Limb (tissue), 2 donors: Measurements from ENCODE around the gene ALPL.

Source experiments
- DNase-seq, 2 donors: peaks; one replicate each; pipeline ENCODE4 v3.0.0-alpha.2; 2016; ENCODE audit errors: extremely low spot score in 2 of 2

ALPL gene

DNA sequence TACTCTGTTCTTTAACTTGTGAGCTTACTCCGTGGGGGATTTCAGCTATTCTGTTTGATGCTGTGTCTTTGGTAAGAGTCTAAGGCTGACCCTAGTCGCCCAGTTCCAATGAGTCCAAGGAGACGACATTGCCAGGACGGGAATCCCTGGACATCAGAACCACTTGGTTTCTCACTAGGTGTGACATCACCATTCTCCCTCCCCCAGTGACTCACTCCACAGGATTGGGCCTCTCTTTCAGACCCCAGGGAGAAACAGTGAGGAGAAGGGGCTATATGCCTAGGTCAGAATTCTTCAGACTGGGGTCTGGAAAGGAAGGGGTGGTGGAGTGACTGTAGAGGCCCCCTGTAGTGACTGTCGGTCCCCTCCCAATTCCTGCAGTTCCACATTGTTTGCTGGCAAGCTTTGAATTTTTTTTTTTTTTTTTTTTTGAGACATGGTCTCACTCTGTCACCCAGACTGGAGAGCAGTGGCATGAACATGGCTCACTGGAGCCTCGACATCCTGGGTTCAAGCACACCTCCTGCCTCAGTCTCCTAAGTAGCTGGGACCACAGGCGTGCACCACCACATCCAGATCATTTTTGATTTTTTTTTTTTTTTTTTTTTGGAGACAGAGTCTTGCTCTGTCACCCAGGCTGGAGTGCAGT lies 21.3 kb downstream of the ALPL start:
- no peak for DNase-seq

DNA sequence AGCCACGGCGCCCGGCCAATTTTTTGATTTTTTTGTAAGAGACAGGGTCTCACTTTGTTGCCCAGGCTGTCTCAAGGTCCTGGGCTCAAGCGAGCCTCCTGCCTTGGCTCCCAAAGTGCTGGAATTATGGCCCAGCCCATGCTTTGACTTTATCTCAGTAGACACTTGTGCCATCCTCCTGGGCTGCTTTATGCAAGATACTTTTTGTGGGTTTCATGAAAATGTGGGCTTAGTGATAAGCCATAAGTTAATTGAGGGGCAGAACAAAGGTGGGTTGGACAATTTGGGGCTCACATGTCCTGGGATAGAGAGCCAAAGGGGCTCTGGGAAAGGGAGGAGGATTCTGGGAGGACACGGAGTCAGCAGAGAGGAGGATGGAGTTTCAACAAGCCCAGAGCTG lies 22.0 kb downstream of the ALPL start:
- no peak for DNase-seq

DNA sequence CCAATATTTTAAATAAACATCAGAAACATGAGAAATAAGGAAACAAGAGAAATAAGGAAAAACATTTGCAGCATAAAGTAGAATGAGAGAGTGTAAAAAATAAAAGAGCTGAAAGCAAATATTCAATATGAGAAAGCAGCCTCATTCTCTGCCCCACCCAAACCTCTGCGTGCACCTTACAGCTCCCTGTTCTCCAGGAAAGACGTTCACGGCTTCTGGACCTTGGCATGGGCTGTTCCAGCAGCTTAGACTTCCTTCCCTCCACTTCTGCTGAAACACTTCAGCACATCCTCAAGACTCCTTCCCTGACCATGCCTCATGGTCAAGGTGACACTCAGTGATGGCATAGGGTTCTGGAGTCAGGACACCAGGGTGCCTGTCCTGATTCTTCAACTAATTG lies 23.3 kb downstream of the ALPL start:
- no peak for DNase-seq

DNA sequence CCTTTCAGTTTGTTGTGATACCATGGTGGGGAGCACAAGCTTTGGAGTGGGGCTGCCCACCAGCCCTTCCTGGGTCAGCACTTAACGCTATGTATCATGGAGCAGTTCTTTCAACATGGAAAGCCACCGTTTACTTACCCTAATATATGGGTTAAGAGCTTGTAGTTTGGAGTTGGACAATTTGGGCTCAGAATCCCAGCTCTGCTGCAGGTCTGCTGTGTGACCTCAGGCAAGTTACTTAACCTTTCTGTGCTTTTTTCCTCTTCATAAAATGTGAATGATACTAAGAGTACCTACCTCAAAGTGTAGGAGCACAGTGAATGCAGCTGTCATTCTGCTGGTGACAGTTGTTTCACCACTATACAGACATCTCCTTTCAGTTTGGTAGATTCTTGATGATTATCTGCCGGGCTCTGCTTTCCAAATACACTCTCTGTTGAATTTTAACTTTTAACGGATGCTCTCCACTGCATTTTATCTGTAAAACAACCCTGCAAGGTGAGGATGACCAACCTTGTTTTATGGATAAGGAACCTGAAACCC lies 23.8 kb downstream of the ALPL start:
- no peak for DNase-seq

DNA sequence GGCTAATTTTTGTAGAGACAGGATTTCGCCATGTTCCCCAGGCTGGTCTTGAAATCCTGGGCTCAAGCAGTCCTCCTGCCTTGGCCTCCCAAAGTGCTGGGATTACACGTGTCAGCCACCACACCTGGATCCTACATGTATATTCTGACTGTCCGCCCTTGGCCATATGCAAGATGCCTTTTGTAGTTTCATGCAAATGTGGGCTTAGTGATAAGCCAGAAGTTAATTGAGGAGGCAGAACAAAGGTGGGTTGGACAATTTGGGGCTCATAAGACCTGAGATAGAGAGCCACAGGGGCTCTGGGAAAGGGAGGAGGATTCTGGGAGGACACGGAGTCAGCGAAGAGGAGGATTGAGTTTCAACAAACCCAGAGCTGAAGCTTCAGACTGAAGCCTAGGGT lies 24.9 kb downstream of the ALPL start:
- DNase-seq = no peak

DNA sequence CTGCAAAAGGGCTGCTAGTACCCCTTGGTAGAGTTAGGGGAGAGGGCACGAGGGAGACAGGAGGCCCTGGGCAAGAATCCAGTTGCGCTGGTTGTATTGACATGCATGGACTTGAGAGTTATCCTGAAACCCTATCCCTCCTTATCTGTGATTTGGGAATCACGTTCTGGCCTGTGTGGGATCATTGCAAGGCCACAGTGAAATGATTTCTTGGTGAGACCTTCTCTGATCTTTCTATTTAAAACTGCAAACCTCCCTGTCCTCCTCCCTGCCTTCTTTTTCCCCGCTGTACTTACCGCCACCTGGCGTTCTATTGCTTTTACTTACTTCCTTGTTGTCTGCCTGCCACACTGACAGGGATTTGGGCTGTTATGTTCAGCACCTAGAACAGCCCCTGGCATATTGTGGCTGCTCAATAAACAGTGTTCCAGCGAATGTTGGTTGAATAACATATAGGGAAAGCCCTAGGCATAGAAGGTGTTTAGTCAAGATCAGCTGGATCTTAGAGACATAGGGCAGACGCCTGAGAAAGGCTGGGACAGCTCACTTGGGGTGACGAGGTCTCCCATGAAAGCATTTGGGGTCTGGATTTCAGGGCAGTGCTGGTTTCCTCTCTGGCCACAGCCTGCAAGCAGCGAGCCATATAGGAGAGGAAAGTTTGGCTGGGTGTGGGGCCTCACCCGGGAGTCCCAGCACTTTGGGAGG lies 25.6 kb downstream of the ALPL start:
- peak; percentile 18 to 44 for DNase-seq

DNA sequence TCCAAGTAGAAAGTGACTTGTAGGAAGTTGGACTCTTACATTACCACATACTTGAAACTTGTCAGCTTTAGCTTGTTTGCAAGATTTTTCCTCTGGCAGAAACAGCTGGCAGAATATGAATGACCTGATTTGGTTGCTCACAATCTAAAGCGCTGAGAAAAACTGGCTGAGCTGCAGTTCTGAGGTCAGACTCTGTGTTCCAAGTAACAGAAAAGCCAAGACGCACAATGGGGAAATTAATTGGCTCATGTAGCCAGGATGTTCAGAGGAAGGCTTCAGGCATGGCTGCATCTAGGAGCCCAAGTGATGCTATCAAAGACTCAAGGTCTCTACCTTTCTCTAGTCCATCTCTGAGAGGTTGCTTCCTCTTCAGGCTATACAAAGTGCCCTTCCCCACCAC lies 27.0 kb downstream of the ALPL start:
- no peak for DNase-seq

DNA sequence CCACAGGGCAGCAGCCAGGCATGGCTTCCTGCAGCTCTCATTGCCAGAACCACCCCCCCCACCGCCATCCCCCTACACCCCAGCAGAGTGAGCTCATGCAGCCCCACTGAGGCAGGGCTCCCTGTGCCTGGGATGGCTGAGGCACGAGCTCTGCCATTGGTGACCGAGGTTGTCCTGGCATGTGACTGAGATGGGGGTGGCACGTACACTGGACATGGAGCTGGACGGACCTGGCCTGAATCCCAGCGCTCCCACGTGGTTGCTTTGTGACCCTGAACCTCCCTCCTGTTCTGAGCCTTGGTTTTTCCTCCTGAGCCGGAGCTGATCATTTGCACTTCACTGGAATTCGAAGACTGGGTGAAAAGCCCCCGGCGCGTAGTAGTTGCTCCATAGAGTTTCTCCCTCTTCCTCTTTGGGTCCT lies 28.3 kb downstream of the ALPL start:
- no peak for DNase-seq

DNA sequence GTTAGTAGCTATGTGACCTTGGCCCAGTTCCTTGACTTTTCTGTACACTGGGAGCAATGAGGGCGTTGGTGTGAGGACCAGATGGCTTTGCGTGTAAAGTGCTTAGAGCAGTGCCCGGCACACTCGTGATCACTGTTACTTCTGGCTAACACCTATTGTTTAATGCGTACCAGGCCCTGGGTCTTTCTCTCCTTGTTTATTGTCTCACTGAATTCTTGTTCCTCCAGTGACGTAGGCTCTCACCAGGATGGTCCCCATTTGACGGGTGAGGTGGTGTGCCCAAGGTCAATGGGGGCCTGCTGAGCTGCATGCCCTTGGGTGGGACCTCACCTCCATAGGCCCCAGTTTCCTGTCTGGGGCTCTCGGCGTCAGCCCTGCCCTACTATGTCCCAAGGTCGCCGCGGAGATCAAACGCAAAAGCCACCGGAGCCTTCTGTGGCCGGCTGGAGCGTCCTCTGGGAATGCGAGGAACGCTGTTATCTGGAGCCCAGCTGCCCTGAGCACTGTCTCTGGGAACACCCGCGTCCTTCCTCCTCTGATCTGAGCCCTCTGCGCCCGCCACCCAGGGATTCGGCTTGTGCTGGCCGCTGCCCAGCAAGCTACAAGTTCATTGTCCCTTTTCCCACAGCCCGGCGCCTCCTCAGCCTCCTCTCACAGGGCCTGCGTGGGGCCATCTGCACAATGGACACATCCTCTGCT lies 28.9 kb downstream of the ALPL start:
- no peak for DNase-seq

DNA sequence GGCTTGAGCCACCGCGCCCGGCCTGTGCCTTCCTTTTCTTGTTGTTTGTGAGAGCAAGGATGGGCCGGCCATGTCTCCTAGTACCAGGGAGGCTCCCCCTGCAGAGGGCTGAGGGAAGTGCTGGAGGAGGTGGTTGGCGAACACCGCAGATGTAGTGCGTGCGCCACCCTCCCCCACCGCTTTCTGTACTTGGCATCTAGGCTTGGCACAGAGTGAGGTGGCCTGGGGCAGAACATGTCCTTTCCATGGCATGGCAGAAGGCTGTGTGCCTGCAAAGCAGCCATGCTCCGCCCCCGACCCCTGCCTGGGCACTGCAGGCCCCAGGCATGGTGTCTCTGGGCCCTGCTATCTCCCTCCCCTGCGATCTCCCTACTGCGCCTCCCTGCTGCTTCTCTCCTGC lies 30.7 kb downstream of the ALPL start:
- DNase-seq = no peak

DNA sequence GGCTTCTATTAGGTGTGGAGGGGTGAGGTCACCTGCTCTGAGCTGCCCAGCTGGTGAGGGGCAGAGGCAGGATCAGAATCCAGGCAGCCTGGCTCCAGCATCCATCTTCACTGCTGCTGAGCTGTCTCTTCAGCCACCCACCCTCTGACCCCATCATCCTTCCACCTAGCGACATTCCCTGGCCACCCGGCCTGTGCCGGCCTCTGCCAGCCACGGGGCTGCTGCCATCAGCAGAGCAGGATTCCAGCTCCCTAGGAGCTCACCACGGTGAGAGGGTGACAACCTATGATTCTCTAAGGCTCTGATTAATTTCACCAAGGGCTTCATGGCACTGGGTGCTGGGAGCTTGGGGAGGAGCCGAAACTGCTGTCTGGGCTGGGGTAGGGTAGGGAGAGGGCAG lies 32.1 kb downstream of the ALPL start:
- no peak for DNase-seq

DNA sequence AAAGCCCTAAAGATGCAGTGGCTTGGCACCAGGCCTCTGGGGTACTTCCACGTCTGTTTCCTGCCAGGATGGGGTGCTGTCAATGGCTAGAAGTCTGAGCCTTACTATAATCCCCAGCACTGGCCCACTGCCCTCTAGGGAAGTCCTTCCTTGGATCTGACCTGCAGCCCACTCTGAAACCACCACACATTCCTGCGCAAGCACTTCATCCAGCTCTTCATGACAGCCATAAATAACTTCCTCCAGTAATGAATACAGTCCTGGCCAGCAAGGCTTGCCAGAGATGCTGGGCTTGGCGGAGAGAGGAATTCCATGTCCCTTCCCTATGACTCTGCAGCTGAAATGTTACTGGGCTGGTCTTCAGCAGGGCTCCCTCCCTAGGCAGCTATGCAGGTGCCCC lies 32.6 kb downstream of the ALPL start:
- peak in 1 of 2 donors; percentile 42 for DNase-seq

DNA sequence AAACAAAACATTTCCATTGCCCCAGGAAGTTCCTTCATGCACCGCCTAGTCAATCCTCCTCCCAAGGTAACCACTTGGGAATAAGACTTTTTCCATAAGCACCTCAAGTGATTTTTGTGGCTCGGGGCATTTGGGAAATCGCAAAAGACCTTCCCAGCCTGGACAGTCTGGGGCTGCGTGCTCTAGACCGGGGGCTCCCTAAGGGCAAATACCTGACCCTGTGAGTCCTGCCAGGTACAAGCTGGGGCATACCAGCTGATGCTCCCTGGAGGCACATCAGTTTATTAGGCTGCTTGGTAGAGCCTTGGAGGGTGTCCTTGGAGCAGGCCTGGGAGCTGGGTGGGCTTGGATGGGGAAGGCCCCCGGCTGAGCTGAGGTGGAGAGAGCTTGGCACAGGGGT lies 34.4 kb downstream of the ALPL start:
- DNase-seq = no peak

DNA sequence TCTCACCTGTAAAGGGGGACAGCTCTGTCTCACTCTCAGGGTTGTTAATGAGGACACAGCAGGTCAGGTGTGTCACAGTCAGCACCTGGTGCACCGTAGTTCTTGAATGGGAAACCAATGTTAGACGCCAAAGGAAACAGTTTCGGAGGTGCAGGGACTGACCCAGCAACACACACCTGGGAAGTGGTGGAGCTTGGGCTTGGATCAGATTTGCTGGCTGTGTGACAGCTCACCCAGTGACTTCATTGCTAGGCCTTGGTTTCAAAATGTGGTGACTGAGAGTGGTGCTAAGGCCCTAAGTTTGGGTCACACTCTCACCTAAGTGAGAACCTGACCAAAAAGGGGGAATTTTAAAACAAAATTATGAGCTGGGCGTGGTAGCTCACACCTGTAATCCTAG lies 34.9 kb downstream of the ALPL start:
- DNase-seq = no peak

DNA sequence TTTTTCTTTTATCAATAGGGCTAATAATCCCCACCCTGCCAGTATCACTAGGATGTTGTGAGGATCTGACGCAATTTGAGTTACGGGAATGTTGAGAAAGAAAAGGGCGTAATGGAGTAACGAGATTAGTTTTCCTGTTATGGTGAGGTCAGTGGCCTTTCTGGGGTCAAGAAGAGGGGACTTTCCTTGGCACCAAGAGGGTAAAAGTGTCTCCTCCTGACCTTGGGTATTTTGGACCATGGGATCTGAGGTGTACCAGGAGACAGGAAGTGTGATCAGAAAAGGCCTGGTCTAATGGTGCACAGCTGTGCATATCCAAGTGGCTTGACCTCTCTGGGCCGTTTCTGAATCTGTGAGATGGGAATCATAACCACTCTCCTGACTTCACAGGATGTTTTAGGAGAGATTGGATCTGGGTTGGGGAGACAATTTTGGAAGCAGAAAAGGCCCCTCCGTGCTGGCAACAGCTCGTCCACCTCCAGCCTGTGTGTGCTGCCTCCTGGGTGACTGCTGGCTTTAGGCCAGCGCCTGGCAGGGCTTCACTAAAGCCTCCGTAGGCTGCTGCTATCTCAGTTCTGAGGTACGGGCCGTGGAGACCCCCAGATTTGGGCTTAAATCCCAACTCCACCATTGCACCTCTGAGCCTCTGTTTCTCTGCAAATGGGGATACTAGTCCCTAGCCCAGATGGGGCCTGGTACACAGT lies 37.1 kb downstream of the ALPL start:
- no peak for DNase-seq

DNA sequence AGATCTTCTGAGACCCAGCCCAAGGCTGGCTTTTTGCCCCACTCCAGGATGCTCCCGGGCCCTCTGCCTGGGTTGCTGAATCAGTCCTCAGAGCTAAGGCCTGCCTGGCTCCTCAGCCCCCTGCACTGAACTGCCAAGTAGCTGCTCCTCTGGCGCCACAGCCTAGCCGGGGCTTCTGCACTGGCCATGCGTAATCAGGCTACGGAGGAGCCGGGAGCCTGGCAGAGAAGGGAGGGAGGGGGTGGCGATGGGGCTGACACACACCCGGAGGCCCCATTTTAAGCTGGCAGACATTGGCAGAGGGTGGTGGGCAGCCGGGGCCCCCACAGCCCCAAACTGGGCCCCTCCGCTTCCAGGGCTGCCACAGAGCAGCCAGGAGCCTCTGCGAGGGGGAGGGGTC lies 38.7 kb downstream of the ALPL start:
- no peak for DNase-seq

DNA sequence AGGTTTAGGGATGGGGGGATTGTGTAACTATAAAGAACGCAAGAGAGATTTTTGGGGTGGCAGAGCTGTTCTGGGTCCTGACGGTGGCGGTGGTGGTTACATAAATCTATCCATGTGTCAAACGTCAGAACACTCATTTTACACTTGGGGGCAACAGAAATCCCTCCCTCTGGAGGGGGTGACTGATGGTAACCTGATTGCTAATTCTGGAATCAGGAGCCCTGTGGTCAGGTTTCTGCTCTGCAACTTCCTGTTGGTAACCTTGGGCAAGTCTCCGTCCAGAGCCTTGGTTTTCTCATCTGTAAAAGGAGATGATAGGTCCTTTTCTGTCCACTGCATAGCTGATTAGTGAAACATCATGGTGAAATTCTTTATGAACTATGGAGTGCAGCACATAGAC lies 40.9 kb downstream of the ALPL start:
- no peak for DNase-seq

DNA sequence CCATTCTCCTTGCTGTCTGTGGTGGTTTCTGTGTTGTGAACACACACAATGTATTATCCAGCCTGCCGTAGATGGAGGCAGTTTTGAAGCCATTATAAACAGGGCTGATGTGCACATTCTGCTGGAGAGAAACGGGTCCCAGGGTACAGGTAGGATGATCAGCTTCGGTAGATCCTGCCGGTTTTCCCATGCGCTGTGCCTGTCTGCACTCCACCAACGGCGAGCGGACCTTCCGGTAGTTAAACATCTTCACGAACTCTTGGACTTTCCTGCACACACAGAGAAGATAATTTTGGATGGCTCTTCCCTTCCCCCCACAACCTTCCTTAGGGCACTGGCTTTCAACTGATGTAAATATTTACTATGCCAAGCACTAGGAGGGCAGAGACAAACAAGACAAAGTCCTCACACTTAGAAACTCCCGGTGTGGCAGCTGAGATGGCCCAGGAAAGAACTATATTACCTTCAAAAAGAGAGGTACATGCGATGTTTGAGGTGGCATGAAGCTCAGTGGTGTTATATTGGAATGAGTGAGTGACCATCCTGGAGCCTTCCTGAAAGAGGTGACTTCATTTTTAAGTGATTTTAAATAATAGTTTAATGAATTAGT lies 41.7 kb downstream of the ALPL start:
- no peak for DNase-seq

DNA sequence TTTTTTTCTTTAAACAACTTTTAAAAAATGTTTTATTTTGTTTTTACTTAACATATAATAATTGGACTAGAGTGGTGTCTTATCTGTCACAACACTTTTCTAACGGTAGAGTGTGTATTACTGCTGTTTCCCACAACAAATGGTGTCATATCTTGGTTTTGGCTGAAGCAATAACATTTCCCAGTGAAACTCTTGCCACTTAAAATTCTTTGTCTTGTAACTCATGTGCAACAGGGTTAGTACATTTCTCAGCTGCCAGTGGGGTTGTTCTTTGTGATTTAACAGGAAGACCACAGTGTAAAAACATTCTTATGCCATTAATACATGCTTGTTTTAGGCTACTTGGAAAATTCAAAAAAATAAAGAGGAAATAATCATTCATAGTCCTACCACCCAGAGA lies 43.5 kb downstream of the ALPL start:
- DNase-seq = no peak

DNA sequence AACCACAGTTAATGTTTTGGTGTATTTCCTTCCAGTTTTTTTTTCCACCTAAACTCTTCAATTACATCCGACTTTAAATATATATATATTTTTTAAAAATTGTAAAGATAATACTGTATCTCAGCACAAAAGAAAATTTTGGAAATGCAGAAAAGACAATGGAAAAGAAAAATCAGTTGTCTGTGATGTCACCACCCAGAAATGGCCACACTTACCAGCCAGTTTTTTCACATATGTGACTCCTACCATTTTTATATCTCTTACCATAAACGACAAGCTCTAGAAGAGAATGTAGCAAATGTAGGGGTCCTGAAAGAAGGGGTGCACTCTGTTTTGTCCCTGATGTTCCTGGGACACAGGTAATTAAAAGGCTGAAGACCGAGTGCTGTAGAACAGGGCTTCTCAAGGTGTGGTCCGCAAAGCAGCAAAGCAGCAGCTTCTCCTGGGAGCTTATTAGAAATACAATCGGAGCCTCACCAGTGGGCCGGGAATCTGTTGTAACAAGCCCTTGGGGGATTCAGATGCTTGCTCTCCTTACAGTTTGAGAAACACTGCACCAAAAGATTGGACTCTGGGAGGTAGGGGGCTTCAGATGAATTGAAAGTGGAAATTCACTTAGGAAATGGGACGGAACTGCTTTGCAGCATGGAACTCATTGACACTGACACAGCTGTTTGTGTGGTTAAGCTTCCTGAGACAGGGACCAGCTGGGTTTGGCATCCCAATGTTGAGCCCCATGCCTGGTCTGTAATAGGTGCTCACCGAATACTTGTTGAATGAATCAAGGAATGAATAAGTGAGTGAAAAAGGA lies 44.1 kb downstream of the ALPL start:
- DNase-seq = no peak
